ENCODE measurements around the gene MED12.

MED12 gene

GRCh38 chrX:71144651-71145050, 26.3 kb downstream of the MED12 start, which contains the start of gene NLGN3:
TSS of gene NLGN3 (plus strand) at chrX:71144841. CDS start at chrX:71147750, 2,909 bp downstream.
- TF ChIP-seq CTCF (conservative IDR thresholded peaks at IDR 0.05; ENCODE audit: low read length), result no peak
- no peak for DNase-seq (ENCODE audit: low read depth)
- no peak within 1 kb of the TSS; the same call in 1 of the 2 replicates for H3K4me3 ChIP-seq (ENCODE audit: low read length)

GRCh38 chrX:71147496-71148277, 29.3 kb downstream of the MED12 start:
- TF ChIP-seq CTCF (conservative IDR thresholded peaks at IDR 0.05; ENCODE audit: low read length), result no peak
- H3K4me3 ChIP-seq (ENCODE audit: low read length), result no peak overlapping the region
- no peak for DNase-seq (ENCODE audit: low read depth)

- no peak overlapping the region for H3K4me3 ChIP-seq (ENCODE audit: low read length)
- DNase-seq (ENCODE audit: low read depth), result no peak
- TF ChIP-seq CTCF (conservative IDR thresholded peaks at IDR 0.05; ENCODE audit: low read length), result no peak
These were observed 29.9 kb downstream of the MED12 start for GRCh38 chrX:71148278-71148663.

- DNase-seq (ENCODE audit: low read depth), result no peak
- no peak for TF ChIP-seq CTCF (conservative IDR thresholded peaks at IDR 0.05; ENCODE audit: low read length)
- H3K4me3 ChIP-seq (ENCODE audit: low read length), result no peak overlapping the region
These were observed 33.0 kb downstream of the MED12 start for GRCh38 chrX:71151366-71151765.

GRCh38 chrX:71154196-71154595, 35.8 kb downstream of the MED12 start:
- no peak for DNase-seq (ENCODE audit: low read depth)
- H3K4me3 ChIP-seq (ENCODE audit: low read length), result no peak overlapping the region
- no peak for TF ChIP-seq CTCF (conservative IDR thresholded peaks at IDR 0.05; ENCODE audit: low read length)

- H3K4me3 ChIP-seq (ENCODE audit: low read length), result no peak overlapping the region
- TF ChIP-seq CTCF (conservative IDR thresholded peaks at IDR 0.05; ENCODE audit: low read length), result no peak
These were observed 36.2 kb downstream of the MED12 start for GRCh38 chrX:71154641-71155040.

GRCh38 chrX:71158603-71159002, 40.2 kb downstream of the MED12 start:
- TF ChIP-seq CTCF (conservative IDR thresholded peaks at IDR 0.05; ENCODE audit: low read length), result no peak
- DNase-seq (ENCODE audit: low read depth), result no peak

More at GRCh38 chrX:71154641-71155040, 36.2 kb downstream of the MED12 start:
- no peak for DNase-seq (ENCODE audit: low read depth)

More at GRCh38 chrX:71158603-71159002, 40.2 kb downstream of the MED12 start:
- no peak overlapping the region for H3K4me3 ChIP-seq (ENCODE audit: low read length)
